C4-2B (cell line): ENCODE results near the gene ZKSCAN5.
A peak's percentile ranks its signal among the peaks of the same experiment; 100 is the strongest.

ENCODE experiments used
- ZFX ChIP-seq: fragments of 450-650 bp; IDR thresholded peaks from 2 replicates; pipeline ENCODE4 v1.6.1; 2017
- TF ChIP-seq, protein P1 (sequence below): fragments of 450-650 bp; conservative IDR thresholded peaks from 2 replicates; pipeline ENCODE4 v1.5.1; 2017; ENCODE audit warnings: mild to moderate bottlenecking

- TF ChIP-seq, protein P1, sequence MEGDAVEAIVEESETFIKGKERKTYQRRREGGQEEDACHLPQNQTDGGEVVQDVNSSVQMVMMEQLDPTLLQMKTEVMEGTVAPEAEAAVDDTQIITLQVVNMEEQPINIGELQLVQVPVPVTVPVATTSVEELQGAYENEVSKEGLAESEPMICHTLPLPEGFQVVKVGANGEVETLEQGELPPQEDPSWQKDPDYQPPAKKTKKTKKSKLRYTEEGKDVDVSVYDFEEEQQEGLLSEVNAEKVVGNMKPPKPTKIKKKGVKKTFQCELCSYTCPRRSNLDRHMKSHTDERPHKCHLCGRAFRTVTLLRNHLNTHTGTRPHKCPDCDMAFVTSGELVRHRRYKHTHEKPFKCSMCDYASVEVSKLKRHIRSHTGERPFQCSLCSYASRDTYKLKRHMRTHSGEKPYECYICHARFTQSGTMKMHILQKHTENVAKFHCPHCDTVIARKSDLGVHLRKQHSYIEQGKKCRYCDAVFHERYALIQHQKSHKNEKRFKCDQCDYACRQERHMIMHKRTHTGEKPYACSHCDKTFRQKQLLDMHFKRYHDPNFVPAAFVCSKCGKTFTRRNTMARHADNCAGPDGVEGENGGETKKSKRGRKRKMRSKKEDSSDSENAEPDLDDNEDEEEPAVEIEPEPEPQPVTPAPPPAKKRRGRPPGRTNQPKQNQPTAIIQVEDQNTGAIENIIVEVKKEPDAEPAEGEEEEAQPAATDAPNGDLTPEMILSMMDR = no peak
- peak; percentile 62; the same call in 1 of the 2 replicates for TF ChIP-seq ZFX
These were observed 4.5 kb upstream of the ZKSCAN5 start, which contains the start of gene ZNF394 for GRCh38 chr7:99499721-99500636.
